GM12875 (cell line): ENCODE results near the gene SLC9A9.
"Not testable (repeated sequence)": the region's sequence is repeated elsewhere in the genome, so short reads cannot be mapped to it uniquely, and the experiment has no call there.

Experiments used
- H3K4me3 ChIP-seq: one replicate; pipeline ENCODE4 v1.5.1; 2011; ENCODE audit warnings: low read depth, low read length, control low read depth
- CTCF ChIP-seq: IDR thresholded peaks from 2 replicates; pipeline ENCODE4 v1.5.1; 2011; ENCODE audit warnings: low read depth, mild to moderate bottlenecking, control low read depth, inconsistent platforms, low read length, moderate library complexity, borderline replicate concordance; ENCODE audit not compliant: insufficient read depth

The SLC9A9 gene

GRCh38 chr3:143885780-143886427, 37.6 kb upstream of the SLC9A9 start:
- peak; percentile 75 for TF ChIP-seq CTCF
- no peak overlapping the region for H3K4me3 ChIP-seq

GRCh38 chr3:143884861-143885260, 36.6 kb upstream of the SLC9A9 start:
- no peak overlapping the region for H3K4me3 ChIP-seq
- no peak for TF ChIP-seq CTCF

DNA sequence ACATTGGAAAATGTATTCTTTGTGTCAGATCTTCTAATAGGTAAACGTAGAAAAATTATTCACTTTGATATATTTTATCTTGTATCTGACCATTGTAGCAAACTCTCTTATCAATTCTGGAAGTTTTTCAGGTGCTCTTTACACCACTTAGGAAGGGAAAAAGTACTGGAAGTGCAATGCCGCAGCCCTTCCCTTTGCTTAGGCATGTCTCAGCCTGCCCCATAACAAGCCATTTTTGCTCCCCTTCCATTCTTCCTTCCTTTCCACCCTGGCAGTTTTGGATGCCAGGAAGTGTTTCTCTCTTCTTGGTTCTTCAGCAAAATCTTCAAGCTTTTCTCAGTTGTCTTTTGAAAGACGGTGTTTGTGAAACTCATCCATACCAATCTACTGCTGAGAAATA, 34.9 kb upstream of the SLC9A9 start:
- no peak overlapping the region for H3K4me3 ChIP-seq
- no peak for TF ChIP-seq CTCF

- no peak for TF ChIP-seq CTCF
Measured at GRCh38 chr3:143881095-143881494, 32.8 kb upstream of the SLC9A9 start.

GRCh38 chr3:143875546-143875945, 27.3 kb upstream of the SLC9A9 start:
- TF ChIP-seq CTCF = no peak

More at GRCh38 chr3:143881095-143881494, 32.8 kb upstream of the SLC9A9 start:
- no peak overlapping the region for H3K4me3 ChIP-seq

DNA sequence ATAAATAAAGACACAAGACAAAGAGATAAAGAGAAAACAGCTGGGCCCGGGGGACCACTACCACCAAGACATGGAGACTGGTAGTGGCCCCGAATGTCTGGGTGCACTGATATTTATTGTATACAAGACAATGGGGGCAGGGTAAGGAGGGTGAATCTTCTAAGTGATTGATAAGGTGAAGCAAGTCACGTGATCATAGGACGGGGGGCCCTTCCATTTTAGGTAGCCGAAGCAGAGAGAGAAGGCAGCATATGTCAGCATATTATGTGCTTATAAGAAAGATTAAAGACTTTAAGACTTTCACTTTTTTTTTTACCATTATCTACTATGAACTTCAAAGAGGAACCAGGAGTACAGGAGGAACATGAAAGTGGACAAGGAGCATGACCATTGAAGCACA, 25.3 kb upstream of the SLC9A9 start:
- H3K4me3 ChIP-seq = not testable (repeated sequence)

More at GRCh38 chr3:143875546-143875945, 27.3 kb upstream of the SLC9A9 start:
- H3K4me3 ChIP-seq = no peak overlapping the region

- no peak for TF ChIP-seq CTCF
- no peak overlapping the region for H3K4me3 ChIP-seq
Measured at GRCh38 chr3:143865302-143865701, 17.0 kb upstream of the SLC9A9 start.
